ENCODE data around the gene IL1RAPL2.

- TF ChIP-seq CTCF (IDR thresholded peaks at IDR 0.05) (no peak), EZH2phosphoT487 (IDR thresholded peaks at IDR 0.05) (no peak)
Measured at GRCh38 chrX:105694839-105695238, 1128.8 kb downstream of the IL1RAPL2 start.

Data from neural progenitor cell (in vitro differentiated cells).